GM19238 (cell line): ENCODE data around the gene PABPN1.
"Not testable (repeated sequence)": the region's sequence is repeated elsewhere in the genome, so short reads cannot be mapped to it uniquely, and the experiment has no call there.

Source experiments
- DNase-seq: peaks from one replicate; pipeline ENCODE4 v3.0.0; 2011; ENCODE audit warnings: low spot score; ENCODE audit not compliant: insufficient read length

The PABPN1 gene

GRCh38 chr14:23320584-23321571 lies at the start of gene PABPN1:
PABPN1 (plus strand) TSS chr14:23321457; CDS start chr14:23321470, 13 bp downstream.
- DNase-seq: peak; percentile 97

GRCh38 chr14:23275412-23275811 lies 45.8 kb upstream of the PABPN1 start:
- no peak for DNase-seq

GRCh38 chr14:23277189-23277588 lies 44.1 kb upstream of the PABPN1 start:
- DNase-seq: no peak

- DNase-seq: not testable (repeated sequence)
Measured at GRCh38 chr14:23277928-23278327, 43.3 kb upstream of the PABPN1 start.

- DNase-seq: no peak
Measured at GRCh38 chr14:23281247-23281646, 40.0 kb upstream of the PABPN1 start.

GRCh38 chr14:23284654-23285529 lies 36.4 kb upstream of the PABPN1 start:
- DNase-seq: peak; percentile 27

GRCh38 chr14:23285530-23286019 lies 35.7 kb upstream of the PABPN1 start:
- DNase-seq: no peak

GRCh38 chr14:23286020-23286901 lies 35.0 kb upstream of the PABPN1 start, which contains the start of gene HOMEZ:
HOMEZ (minus strand) TSS chr14:23286132; CDS start chr14:23285952, 180 bp downstream.
- peak; percentile 96 for DNase-seq

- DNase-seq: no peak
Measured at GRCh38 chr14:23286902-23287479, 34.3 kb upstream of the PABPN1 start.

- no peak for DNase-seq
Measured at GRCh38 chr14:23294734-23295561, 26.3 kb upstream of the PABPN1 start.

- no peak for DNase-seq
Measured at GRCh38 chr14:23296012-23296777, 25.1 kb upstream of the PABPN1 start.

GRCh38 chr14:23297096-23297495 lies 24.2 kb upstream of the PABPN1 start:
- DNase-seq: no peak

- no peak for DNase-seq
Measured at GRCh38 chr14:23297611-23298277, 23.5 kb upstream of the PABPN1 start.

GRCh38 chr14:23299211-23299957 lies 21.9 kb upstream of the PABPN1 start:
- DNase-seq: no peak

GRCh38 chr14:23299986-23300686 lies 21.1 kb upstream of the PABPN1 start:
- no peak for DNase-seq

- DNase-seq: no peak
Measured at GRCh38 chr14:23300687-23301223, 20.5 kb upstream of the PABPN1 start.
